Adrenal gland (tissue), 5 donors: ENCODE data around the gene ENDOG.

Source experiments
- POLR2A ChIP-seq, 2 donors: fragments of 450-650 bp; IDR thresholded peaks; one replicate each; pipeline ENCODE4 v1.6.1; 2017; ENCODE audit warnings: antibody characterized with exemption in 2 of 2, mild to moderate bottlenecking in 2 of 2, moderate library complexity in 1 of 2
- TF ChIP-seq, protein P1 (sequence below), 6 experiments: fragments of 450-650 bp in 4 of 6; fragments of 200-600 bp in 2 of 6; sonication (generic) in 1 of 6; IDR thresholded peaks; 1 replicate in 5 of 6; 2 replicates in 1 of 6; pipeline versions ENCODE4 v1.5.1 to v1.8.0; 2016 to 2021; ENCODE audit warnings: antibody characterized with exemption in 6 of 6, mild to moderate bottlenecking in 2 of 6, moderate library complexity in 1 of 6
- donor health status: DM: no; HTN: no; CAD: no.

DNA sequence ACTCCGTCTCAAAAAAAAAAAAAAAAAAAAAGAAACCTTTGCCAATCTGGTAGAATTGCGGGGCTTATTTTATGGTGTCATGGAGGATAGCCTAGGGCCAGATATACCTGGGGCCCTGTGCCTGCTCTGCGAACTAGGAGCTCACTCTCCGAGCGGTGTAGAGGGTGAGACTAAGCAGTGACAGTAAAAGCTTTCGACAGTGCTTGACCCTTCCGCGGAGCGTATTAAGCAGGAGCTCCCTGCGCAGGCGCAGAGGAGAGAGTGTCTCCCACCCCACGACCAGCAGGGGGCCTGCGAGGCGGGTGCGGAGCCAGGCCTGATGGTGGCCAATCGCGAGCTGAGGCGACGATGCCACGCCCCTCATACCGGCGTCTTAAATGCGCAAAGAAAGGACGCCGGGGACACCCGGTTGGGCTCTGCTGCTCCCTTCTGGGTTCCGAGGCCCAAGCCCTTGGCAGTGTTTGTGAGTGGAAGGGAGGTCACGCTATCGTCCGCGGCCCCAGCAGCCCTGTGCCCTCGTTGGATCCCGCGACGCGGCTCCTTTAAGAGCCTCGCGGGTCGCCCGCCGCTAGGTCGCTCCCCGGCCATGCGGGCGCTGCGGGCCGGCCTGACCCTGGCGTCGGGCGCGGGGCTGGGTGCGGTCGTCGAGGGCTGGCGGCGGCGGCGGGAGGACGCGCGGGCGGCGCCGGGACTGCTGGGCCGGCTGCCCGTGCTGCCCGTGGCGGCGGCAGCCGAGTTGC lies at the start of gene ENDOG:
- TF ChIP-seq, protein P1, sequence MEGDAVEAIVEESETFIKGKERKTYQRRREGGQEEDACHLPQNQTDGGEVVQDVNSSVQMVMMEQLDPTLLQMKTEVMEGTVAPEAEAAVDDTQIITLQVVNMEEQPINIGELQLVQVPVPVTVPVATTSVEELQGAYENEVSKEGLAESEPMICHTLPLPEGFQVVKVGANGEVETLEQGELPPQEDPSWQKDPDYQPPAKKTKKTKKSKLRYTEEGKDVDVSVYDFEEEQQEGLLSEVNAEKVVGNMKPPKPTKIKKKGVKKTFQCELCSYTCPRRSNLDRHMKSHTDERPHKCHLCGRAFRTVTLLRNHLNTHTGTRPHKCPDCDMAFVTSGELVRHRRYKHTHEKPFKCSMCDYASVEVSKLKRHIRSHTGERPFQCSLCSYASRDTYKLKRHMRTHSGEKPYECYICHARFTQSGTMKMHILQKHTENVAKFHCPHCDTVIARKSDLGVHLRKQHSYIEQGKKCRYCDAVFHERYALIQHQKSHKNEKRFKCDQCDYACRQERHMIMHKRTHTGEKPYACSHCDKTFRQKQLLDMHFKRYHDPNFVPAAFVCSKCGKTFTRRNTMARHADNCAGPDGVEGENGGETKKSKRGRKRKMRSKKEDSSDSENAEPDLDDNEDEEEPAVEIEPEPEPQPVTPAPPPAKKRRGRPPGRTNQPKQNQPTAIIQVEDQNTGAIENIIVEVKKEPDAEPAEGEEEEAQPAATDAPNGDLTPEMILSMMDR (IDR thresholded peaks at IDR 0.05): peak; percentile 86 to 99 (median 97)
- peak; percentile 43 to 90 for TF ChIP-seq POLR2A (IDR thresholded peaks at IDR 0.05)
